GM11168 (cell line): ENCODE results near the gene SYTL1.

Experiments
- in situ Hi-C: fragments of 300-500 bp; cut with MboI; formaldehyde crosslinking; loops from one replicate; pipeline ENCODE4 v1.12.0; 2022; ENCODE audit warnings: low sequenced_read_pairs; ENCODE audit not compliant: unreplicated experiment

SYTL1 gene, protein sequence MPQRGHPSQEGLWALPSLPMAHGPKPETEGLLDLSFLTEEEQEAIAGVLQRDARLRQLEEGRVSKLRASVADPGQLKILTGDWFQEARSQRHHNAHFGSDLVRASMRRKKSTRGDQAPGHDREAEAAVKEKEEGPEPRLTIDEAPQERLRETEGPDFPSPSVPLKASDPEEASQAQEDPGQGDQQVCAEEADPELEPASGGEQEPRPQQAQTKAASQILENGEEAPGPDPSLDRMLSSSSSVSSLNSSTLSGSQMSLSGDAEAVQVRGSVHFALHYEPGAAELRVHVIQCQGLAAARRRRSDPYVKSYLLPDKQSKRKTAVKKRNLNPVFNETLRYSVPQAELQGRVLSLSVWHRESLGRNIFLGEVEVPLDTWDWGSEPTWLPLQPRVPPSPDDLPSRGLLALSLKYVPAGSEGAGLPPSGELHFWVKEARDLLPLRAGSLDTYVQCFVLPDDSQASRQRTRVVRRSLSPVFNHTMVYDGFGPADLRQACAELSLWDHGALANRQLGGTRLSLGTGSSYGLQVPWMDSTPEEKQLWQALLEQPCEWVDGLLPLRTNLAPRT

GRCh38 chr1:27341525-27342252 lies at the start of gene SYTL1:
SYTL1 (plus strand) TSS chr1:27342022; CDS start chr1:27345335, 3,313 bp downstream.
- in situ Hi-C loops, result no loop called here

DNA sequence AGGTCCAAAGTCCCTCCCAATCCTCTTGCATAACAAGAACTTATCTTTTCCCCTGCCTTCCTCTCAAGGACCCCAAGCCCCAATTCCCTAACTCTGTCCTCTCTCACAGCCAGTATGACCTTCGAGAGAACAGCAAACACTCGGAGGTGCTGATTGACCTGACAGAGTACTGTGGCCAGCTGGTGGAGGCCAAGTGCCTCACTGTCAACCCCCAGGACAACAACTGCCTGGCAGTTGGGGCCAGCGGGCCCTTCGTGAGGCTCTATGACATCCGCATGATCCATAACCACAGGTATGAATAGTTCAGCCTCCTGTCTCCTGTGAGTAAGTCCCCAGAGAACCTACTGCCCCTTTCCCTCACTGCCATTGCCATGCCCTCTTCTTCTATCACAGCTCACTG lies 49.7 kb upstream of the SYTL1 start:
- in situ Hi-C loops, result no loop called here

DNA sequence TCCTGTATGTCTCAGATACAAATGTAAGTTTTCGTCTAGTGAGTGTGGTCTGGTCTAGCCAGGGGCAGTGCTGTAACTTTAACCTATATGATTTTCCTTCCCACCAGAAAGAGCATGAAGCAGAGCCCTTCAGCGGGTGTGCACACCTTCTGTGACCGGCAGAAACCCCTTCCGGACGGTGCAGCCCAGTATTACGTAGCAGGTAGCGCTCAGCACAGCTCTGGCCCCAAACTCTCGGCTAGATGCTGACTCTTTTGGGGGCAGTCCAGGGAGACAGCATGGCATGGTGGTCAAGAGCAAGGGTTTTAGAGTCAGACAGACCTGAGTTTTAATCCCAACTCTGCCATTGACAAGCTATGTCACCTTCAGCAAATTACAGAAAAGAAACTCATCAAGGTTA lies 47.9 kb upstream of the SYTL1 start:
- in situ Hi-C loops, result no loop called here

DNA sequence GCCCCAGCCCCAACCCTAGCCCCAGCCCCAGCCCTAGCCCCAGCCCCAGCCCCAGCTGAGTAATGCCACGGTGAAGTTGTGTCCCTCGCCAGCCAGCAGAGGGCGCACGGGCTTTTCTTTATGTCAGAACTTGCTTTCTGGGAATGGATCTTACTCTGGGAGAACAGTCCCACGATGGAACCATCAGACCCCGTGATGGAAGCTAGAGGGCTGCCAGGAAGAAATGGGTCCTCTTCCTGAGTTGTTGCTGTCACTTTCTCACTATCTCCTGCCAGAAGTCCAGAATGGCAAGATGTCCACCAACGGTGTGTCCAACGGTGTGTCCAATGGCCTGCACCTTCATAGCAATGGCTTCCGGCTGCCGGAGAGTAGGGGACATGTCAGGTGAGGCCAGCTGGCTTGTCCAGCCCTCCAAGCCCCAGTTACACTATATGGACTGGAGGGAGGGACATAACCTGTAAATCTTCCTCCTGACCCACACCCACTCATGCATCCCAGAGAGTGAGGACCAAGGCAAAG lies 45.0 kb upstream of the SYTL1 start:
- in situ Hi-C loops, result no loop called here

GRCh38 chr1:27297903-27298302 lies 43.9 kb upstream of the SYTL1 start:
- in situ Hi-C loops, result no loop called here

DNA sequence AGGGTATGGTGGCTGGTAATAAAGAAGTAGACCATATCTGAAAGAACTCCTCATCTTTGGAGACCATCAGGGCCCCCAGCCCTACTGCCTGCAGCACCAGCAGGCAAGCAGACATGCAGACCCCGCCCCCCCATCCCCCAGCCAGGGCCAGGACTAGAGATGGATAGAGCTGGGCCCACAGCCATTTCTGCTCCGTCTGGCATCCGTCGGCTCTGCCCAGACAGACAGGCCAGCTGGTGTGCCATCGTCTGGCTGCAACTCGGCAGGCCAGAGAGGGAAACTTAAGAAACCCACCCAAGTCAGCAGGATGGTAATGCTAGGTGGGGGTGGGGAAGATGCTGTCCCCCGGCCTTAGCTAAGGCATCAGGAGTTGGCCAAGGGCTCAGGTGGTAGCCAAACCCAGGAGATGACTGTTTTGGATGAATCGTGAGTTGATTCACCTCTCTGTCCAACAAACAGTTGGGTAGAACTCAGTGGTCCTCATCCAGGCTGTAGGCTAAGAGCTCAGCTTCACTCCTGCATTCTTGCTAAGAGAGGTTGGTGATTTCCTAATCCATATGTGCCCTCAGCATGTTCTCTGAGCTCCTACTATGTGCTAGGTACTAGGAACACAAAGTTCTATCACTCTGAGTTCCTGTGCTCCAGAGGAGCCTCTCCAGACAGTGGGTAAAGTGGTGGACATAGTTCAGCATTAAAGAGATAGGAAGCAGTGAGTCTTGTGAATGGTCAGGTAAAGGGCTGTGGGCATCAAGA lies 43.0 kb upstream of the SYTL1 start:
- in situ Hi-C loops, result no loop called here

- in situ Hi-C loops, result loop anchor here (5.0 kb wide), 1 partner anchor 88 kb away; no protein-coding TSS in a partner anchor
Observed at GRCh38 chr1:27299385-27300271, 42.2 kb upstream of the SYTL1 start.

DNA sequence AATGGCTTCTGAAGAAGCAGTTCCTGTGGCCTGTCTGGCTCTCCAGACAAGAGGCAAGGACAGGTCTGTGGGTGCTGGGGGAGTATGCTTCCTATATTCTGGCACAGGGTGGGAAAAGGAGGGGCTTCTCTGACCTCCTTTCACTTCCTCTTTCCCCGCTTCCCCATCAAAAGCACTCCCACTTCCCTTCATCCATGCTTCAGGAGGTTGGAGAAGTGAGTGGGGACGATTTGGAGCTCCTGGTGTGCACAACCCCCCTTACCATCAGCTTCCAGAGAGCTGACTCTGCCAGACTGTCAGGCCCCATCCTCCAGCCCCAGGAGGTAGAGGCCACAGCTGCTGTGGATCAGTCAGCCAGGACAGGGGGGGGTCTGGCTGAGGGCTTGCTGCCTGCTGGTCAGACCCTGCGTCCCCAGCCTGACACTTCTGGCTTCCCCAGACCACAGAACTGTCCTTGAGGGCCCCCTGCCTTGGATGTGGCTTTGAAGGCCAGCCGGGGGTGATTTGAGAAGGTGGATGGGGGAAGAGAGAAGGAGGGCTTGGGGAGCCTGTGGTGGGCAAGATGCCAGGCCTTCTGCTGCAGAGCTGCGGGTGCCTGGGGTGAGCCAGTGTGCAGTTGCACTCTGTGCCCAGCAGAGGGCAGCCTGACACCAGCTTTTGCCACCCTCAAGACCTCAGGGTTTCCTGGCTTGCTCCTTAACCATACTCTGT lies 41.3 kb upstream of the SYTL1 start:
- in situ Hi-C loops, result loop anchor here (5.0 kb wide), 1 partner anchor 87 kb away; no protein-coding TSS in a partner anchor

DNA sequence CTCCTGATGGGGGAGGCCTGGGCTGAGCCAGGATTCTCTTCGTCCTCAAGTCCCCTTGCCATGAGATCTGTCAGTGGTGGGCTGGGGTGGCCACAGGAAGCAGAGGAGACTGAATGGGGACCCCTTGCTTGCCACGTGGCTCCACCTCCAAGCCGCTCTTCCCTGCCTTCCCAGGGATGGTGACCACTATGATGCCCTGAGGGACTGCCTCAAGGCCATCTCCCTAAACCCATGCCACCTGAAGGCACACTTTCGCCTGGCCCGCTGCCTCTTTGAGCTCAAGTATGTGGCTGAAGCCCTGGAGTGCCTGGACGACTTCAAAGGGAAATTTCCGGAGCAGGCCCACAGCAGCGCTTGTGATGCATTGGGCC lies 40.8 kb upstream of the SYTL1 start:
- in situ Hi-C loops, result loop anchor here (5.0 kb wide), 1 partner anchor 86 kb away; no protein-coding TSS in a partner anchor

GRCh38 chr1:27301582-27302199 lies 40.1 kb upstream of the SYTL1 start:
- in situ Hi-C loops, result loop anchor here (5.0 kb wide), 1 partner anchor 86 kb away; no protein-coding TSS in a partner anchor

DNA sequence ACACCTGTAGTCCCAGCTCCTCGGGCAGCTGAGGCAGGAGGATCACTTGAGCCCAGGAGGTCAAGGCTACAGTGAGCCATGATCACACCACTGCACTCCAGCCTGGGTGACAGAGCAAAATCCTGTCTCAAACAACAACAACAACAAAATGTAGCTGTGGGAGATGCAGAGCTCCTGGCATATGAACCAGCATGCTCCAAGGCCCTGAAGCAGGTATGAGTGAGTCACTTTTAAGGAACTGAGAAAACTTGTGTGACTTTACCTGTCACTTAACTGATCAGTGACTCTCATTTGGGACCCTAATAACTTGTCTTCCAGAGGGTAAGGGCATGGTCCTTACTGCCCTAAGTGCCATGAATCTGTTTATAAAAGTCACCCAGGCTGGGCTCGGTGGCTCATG lies 39.2 kb upstream of the SYTL1 start:
- in situ Hi-C loops, result loop anchor here (5.0 kb wide), 1 partner anchor 85 kb away; no protein-coding TSS in a partner anchor

GRCh38 chr1:27303509-27303908 lies 38.3 kb upstream of the SYTL1 start:
- in situ Hi-C loops, result loop anchor here (5.0 kb wide), 1 partner anchor 84 kb away; no protein-coding TSS in a partner anchor

DNA sequence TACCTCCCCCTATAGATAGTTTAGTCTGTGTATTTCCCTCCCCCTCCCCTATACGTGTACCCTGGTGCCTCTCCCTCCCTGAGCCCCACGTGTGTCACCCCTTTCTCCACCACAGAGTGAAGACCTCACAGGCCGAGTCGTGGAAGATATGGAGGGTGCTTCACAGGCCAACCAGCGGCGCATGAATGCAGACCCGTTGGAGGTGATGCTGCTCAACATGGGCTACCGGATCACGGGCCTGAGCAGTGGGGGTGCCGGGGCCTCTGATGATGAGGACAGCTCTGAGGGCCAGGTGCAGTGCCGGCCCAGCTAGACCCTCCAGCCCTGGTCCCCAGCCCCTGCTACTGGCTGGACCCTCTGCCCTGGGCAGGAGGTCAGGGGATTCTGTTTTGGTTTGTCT lies 35.8 kb upstream of the SYTL1 start:
- in situ Hi-C loops, result no loop called here

DNA sequence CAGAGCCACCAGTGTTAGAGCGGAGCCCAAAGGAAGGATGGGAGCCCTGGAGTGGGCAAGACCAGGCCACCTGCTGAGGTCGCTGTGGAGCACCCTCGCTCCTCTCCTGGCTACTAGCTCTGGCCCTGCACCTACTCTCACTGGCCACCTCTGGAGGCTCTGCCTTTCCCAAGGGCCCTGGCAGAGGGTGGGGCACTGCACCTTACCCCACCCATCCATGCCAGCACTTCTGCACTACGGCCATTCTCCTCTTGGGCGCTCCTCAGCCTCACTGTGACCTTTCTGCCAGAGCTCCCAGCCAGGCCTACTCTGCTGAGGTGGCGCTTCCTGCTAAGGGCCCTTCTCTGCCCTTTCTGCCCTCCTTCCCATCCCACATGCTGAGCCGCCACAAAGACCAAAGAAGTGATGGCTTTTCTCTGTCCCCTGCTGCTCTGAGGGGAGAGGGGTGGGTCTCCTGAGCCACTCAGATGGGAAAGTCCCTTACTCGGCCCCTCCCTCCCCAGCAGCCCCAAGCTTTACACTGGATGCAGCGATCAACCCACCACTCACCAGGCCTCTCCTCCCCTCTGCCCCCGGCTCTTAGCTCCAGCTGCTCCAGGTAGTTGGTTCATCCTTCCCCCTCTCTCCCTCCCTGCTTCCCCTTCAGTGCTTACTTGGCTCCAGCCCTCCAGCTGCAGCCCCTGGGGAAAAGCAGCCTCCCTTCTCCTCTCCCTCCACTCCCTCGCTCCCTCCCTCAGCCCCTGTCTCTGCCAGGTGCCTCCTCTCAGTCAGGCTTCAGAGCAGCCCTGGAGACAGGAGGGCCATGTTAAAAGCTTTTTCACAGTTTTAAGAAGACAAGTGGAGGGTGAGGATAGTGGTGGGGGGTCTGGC lies 34.7 kb upstream of the SYTL1 start:
- in situ Hi-C loops, result no loop called here

- in situ Hi-C loops, result no loop called here
Observed at GRCh38 chr1:27307874-27308598, 33.8 kb upstream of the SYTL1 start.

DNA sequence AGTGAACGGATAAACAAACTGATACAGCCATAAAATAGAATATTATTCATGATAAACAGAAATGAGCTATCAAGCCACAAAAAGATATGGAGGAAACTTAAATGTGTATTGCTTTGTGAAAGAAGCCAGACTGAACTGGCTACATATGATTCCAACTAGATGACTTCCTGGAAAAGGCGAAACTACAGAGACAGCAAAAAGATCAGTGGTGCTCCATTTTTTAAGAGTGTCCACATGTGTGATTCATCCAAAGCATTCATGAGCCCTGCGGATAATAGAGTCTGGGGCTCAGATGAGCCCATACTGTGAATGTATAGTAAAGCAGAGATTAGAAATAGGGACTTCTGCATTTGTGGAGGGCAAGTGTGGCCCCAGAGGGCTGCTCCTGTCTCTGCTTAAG lies 27.7 kb upstream of the SYTL1 start:
- in situ Hi-C loops, result no loop called here
